Upper lobe of right lung (tissue), 1 donor: ENCODE data around the gene HDAC4. TPM values are rescaled to one million over a fixed set of nuclear protein-coding genes. Genes with fewer than 3 reads are reported as not detected.

Experiments
- ATAC-seq: fragments of 200-7000 bp; cut with Tn5 transposase; one replicate; pipeline ENCODE4 v1.9.1; 2020; ENCODE audit warnings: mild to moderate bottlenecking, moderate library complexity
- DNase-seq: peaks from one replicate; pipeline ENCODE4 v3.0.0-alpha.2; 2020
- H3K27ac ChIP-seq: fragments of 200-600 bp; one replicate; pipeline ENCODE4 v1.8.0; 2022
- H3K27me3 ChIP-seq: fragments of 200-600 bp; one replicate; pipeline ENCODE4 v1.8.0; 2022; ENCODE audit warnings: mild to moderate bottlenecking
- H3K36me3 ChIP-seq: fragments of 200-600 bp; one replicate; pipeline ENCODE4 v1.8.0; 2022
- H3K4me1 ChIP-seq: fragments of 200-600 bp; one replicate; pipeline ENCODE4 v1.8.0; 2022
- H3K4me3 ChIP-seq: fragments of 200-600 bp; one replicate; pipeline ENCODE4 v1.8.0; 2022; ENCODE audit warnings: mild to moderate bottlenecking
- H3K9me3 ChIP-seq: fragments of 200-600 bp; one replicate; pipeline ENCODE4 v1.8.0; 2022
- intact Hi-C: fragments of 100-400 bp; cut with DNase I; formaldehyde crosslinking; loops from one replicate; pipeline ENCODE4 v1.11.0; 2022
- total RNA-seq: library from RNA; stranded (reverse); fragmentation: NEBNext Ultra II Directional; extraction: Animal tissue kit (Norgen Biotek cat#: 25700); gene quantifications from one replicate; pipeline ENCODE4 v1.2.1, GENCODE V29; 2021
- TF ChIP-seq, protein P1 (sequence below): fragments of 200-600 bp; IDR thresholded peaks from one replicate; pipeline ENCODE4 v1.8.0; 2022; ENCODE audit warnings: antibody characterized with exemption
- donor health status: DM: no; HTN: yes; CAD: no; lungs with severe emphysema.

Gene HDAC4
- total RNA-seq, 1 donor from 2014 or later: 44.1 TPM

DNA sequence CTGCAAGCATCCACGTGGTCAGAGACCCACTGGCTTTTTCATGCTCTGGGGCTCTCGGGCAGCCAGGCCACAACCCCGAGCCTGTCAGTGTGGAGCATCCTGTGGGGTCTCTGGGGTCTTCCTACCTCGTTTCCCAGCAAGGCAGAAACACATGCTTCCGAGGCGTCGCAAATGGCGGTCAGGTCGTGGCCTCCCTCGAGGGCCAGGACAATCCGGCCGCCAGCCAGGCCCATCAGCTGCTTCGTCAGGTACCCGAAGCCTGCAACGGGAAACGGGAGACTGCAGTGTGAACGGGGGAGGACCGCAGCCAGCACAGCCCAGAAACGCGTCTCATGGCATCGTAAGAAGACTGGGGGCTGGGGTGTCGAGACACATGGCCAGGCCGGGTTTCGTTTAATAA, 334.2 kb downstream of the HDAC4 start:
- H3K4me1 ChIP-seq: no peaks in the 10 kb centered on the region
- H3K9me3 ChIP-seq: no peaks in the 10 kb centered on the region
- H3K27me3 ChIP-seq: no peaks in the 10 kb centered on the region
- no peak for ATAC-seq
- intact Hi-C loops: no loop called here
- no peak for DNase-seq
- no peak overlapping the region for H3K27ac ChIP-seq
- H3K4me3 ChIP-seq: no peak overlapping the region
- peaks cover 44% of the 10 kb centered on the region for H3K36me3 ChIP-seq
- TF ChIP-seq, protein P1, sequence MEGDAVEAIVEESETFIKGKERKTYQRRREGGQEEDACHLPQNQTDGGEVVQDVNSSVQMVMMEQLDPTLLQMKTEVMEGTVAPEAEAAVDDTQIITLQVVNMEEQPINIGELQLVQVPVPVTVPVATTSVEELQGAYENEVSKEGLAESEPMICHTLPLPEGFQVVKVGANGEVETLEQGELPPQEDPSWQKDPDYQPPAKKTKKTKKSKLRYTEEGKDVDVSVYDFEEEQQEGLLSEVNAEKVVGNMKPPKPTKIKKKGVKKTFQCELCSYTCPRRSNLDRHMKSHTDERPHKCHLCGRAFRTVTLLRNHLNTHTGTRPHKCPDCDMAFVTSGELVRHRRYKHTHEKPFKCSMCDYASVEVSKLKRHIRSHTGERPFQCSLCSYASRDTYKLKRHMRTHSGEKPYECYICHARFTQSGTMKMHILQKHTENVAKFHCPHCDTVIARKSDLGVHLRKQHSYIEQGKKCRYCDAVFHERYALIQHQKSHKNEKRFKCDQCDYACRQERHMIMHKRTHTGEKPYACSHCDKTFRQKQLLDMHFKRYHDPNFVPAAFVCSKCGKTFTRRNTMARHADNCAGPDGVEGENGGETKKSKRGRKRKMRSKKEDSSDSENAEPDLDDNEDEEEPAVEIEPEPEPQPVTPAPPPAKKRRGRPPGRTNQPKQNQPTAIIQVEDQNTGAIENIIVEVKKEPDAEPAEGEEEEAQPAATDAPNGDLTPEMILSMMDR: no peak

DNA sequence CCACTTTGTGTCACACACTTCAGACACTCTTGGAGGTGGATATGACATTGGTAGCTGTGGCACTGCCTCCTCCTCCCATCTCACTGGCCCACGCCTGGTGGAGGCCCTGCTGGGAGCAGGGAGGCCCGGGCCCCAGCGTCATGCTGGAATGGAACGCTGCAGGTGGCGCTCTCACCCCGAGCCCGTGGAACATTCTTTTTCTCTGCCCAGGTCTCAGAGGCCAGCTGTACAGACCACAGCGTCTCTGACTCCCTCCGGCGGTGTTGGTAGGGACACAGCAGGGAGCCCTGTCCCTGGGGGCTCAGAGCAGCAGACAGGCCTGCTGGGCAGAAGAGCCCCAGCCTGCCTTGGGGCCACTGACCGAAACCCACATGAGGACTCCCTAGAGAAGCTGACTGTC, 334.9 kb downstream of the HDAC4 start:
- Histone ChIP-seq H3K4me3 (no peak overlapping the region), H3K27ac (no peak overlapping the region), H3K9me3 (no peaks in the 10 kb centered on the region), H3K27me3 (no peaks in the 10 kb centered on the region), H3K36me3 (peaks cover 41% of the 10 kb centered on the region), H3K4me1 (no peaks in the 10 kb centered on the region)
- intact Hi-C loops: no loop called here
- no peak for DNase-seq
- no peak for ATAC-seq
- TF ChIP-seq, protein P1: no peak

DNA sequence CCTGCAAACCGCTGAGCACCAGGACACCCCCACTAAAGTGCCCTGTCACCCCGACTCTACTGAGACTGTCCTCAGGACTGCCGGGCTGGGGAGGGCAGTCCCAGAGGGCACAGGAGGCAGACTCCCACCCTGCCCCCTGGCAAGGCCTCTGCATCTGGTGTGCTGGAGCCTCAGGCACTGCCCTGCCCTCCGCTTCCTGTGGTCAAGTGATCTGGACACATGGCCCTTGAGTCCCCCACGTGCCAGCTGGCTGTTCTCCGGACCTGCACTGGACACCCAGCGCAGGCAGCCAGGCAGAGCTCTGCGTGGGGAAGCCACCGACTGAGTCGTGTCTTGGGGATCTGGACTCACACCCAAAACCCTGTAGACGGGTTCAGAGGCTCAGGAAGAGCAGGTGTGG, 335.3 kb downstream of the HDAC4 start:
- no peak for DNase-seq

DNA sequence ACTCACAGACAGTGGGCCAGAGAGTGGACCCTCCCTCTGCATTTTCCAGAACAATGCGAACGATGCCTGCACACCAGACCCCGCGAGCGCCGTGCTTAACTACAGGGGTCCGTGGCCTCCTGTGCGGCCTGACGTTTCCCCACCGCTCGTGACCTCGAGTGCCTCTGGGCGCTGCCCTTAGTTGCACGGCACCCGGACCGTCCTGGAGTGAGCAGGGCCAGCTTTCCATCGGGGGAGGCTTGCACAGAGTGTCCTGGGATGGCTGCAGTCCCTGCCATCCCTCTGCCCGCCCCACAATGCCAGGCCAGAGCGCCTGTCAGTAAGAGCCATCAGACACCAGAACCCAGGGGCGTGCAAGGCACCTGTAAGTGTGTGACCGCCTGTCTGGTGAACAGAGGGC, 335.9 kb downstream of the HDAC4 start:
- TF ChIP-seq, protein P1: no peak
- Histone ChIP-seq H3K4me1 (no peaks in the 10 kb centered on the region), H3K9me3 (no peaks in the 10 kb centered on the region), H3K36me3 (peaks cover 41% of the 10 kb centered on the region), H3K4me3 (no peak overlapping the region), H3K27ac (no peak overlapping the region), H3K27me3 (no peaks in the 10 kb centered on the region)
- intact Hi-C loops: no loop called here
- no peak for DNase-seq
- no peak for ATAC-seq

More for the DNA sequence above, 335.3 kb downstream of the HDAC4 start:
- Histone ChIP-seq H3K27ac (no peak overlapping the region), H3K27me3 (no peaks in the 10 kb centered on the region), H3K9me3 (no peaks in the 10 kb centered on the region), H3K36me3 (peaks cover 41% of the 10 kb centered on the region), H3K4me1 (no peaks in the 10 kb centered on the region), H3K4me3 (no peak overlapping the region)
- intact Hi-C loops: no loop called here
- TF ChIP-seq, protein P1: no peak
- no peak for ATAC-seq

DNA sequence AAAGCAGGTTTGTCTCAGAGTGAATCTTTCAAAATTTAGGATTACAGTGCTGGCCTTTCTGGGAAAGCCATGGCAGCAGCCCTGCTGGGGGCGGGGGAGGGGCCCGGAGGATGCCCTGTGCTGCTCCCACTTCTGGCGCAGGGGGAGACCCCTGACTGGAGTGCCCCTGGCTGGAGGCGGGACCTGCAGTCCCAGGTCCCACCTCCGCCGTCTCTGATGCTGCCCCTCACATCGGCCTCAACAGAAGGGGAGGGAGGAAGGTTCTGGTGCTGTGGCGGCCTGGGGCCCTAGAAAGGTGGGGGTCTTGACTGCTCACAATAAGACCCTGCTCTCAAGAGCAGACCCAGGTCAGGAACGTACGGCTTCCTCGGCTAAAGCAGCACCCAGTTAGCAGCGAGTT, 336.6 kb downstream of the HDAC4 start:
- H3K36me3 ChIP-seq: peaks cover 41% of the 10 kb centered on the region
- no peaks in the 10 kb centered on the region for H3K9me3 ChIP-seq
- intact Hi-C loops: no loop called here
- H3K4me1 ChIP-seq: no peaks in the 10 kb centered on the region
- DNase-seq: no peak
- no peak overlapping the region for H3K27ac ChIP-seq
- no peaks in the 10 kb centered on the region for H3K27me3 ChIP-seq
- no peak overlapping the region for H3K4me3 ChIP-seq
- ATAC-seq: no peak
- TF ChIP-seq, protein P1: no peak

DNA sequence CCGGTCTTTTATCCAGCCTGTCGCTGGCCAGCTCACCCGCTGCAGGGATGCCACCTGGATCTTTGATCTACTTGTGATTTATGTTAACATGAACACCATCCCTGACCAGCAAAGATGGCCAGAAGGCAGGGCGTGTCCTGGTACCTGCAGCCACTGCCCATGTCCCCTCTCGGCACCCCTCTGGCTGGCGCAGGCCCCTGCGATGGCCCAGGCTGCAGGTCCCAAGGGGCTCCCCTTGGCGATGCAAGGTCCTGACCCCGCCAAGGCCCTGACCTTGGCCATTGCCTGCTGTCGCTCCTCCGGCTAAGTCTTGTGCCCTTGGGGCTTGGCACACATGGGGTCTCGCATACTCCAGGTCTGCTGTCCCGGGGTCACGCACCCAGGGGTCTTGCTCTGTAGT, 338.1 kb downstream of the HDAC4 start:
- intact Hi-C loops: no loop called here

More for the DNA sequence above, 338.1 kb downstream of the HDAC4 start:
- H3K4me3 ChIP-seq: no peak overlapping the region
- H3K27ac ChIP-seq: no peak overlapping the region
- no peaks in the 10 kb centered on the region for H3K9me3 ChIP-seq
- DNase-seq (no peak), ATAC-seq (no peak)
- no peaks in the 10 kb centered on the region for H3K4me1 ChIP-seq
- TF ChIP-seq, protein P1: no peak
- no peaks in the 10 kb centered on the region for H3K27me3 ChIP-seq
- peaks cover 35% of the 10 kb centered on the region for H3K36me3 ChIP-seq
